Activated CD8-positive, alpha-beta T cell treated with anti-CD3 and anti-CD28 coated beads, Interleukin-2, amount 10 ng/mL, durations not matched to agents 7 days and 5 days (primary cell): ENCODE measurements around the gene SNX15. TPM values are rescaled to one million over a fixed set of nuclear protein-coding genes. Genes with fewer than 3 reads are reported as not detected.

Experiments used
- ATAC-seq: fragments of 150-1000 bp; cut with Tn5 transposase; one replicate; pipeline ENCODE4 v1.10.0; 2021; ENCODE audit warnings: moderate library complexity
- CTCF ChIA-PET: fragments of 350-600 bp; sonication (Branson Sonifier 250); formaldehyde crosslinking; loops from one replicate; lab custom pipeline; 2021; ENCODE audit warnings: antibody characterized with exemption; lab: Charles Lee
- POLR2A ChIA-PET: fragments of 350-600 bp; sonication (Branson Sonifier 250); formaldehyde crosslinking; loops from one replicate; lab custom pipeline; 2021; ENCODE audit warnings: antibody characterized with exemption; lab: Charles Lee
- DNase-seq: peaks from one replicate; pipeline ENCODE4 v3.0.0-alpha.2; 2020
- H3K27ac Mint-ChIP-seq: one replicate; pipeline ENCODE4 v1.8.0; 2021; ENCODE audit warnings: mild to moderate bottlenecking, mixed read lengths
- H3K27me3 Mint-ChIP-seq: one replicate; pipeline ENCODE4 v1.8.0; 2021; ENCODE audit warnings: low read depth, mixed read lengths
- H3K36me3 Mint-ChIP-seq: one replicate; pipeline ENCODE4 v1.8.0; 2021; ENCODE audit warnings: low read depth, mixed read lengths
- H3K4me1 Mint-ChIP-seq: one replicate; pipeline ENCODE4 v1.8.0; 2021; ENCODE audit warnings: low read depth, mixed read lengths
- H3K4me3 Mint-ChIP-seq: one replicate; pipeline ENCODE4 v1.8.0; 2021; ENCODE audit warnings: mild to moderate bottlenecking, mixed read lengths
- H3K9me3 Mint-ChIP-seq: one replicate; pipeline ENCODE4 v1.8.0; 2022; ENCODE audit warnings: mixed read lengths; ENCODE audit not compliant: insufficient read depth
- total RNA-seq, 2 experiments: library from RNA; stranded (reverse); gene quantifications; one replicate each; pipeline ENCODE4 v1.2.3, GENCODE V29; 2021

Gene SNX15
- total RNA-seq, 2 experiments from 2014 or later: 21.2 to 25.7 TPM

DNA sequence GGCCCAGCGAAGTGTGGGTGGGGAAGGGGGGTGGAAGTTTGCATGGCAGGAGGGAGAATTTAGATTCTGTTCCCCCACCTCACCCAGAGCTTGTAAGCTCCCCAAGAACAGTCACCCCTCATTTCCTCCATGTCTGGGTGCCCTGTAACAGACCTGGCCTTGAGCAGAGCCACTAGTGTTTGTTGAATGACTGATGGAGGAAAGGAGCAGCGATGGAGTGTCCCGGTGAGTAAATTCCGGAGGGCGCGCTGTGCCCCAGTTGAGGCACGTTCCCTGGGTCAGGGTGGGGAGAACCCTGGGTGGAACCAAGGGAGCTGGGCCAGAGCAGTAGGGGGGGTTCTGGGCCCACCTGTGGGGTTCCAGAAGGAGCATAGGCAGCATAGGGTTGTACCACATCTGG is 30.3 kb downstream of the SNX15 start:
- ChIA-PET POLR2A (interaction anchor here (1.2 kb wide), 1 partner anchor 26 kb away, joined by 4 read pairs; the partner anchor contains the start of gene CDCA5), CTCF (interaction anchor here (1.5 kb wide), 1 partner anchor 43 kb away, joined by 5 read pairs; the partner anchor contains the start of gene ARL2)
- Mint-ChIP-seq H3K27me3 (peaks cover 4% of the 10 kb centered on the region), H3K9me3 (no peaks in the 10 kb centered on the region), H3K27ac (no peak overlapping the region), H3K4me3 (no peak overlapping the region), H3K4me1 (peaks cover 28% of the 10 kb centered on the region), H3K36me3 (no peaks in the 10 kb centered on the region)
- DNase-seq (no peak), ATAC-seq (no peak)

DNA sequence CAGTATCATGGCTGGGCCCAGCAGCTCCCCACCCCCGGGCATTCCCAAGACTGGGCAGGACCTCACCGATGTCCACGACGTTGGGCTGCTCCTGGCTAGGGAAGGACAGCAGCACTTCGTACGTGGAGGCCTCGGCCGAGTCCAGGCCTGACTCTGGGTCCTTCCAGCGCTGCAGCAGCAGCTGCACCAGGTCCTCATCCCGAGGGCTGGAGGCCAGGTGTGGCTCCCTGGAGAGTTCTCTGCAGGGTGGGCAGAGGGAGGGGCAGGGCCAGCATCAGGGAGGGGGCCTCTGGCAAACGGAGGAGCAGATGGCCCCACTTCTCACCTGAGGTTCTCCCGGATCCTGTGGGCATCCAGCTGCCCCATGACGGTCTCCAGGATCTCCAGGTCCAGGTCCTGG is 30.8 kb downstream of the SNX15 start:
- DNase-seq: no peak
- ChIA-PET CTCF (interaction anchor here (1.5 kb wide), 1 partner anchor 44 kb away, joined by 5 read pairs; the partner anchor contains the start of gene ARL2), POLR2A (interaction anchor here (0.6 to 1.2 kb wide), 2 partner anchors 25 to 442 kb away, joined by 3 to 4 read pairs; partner anchors contain the start of gene CDCA5)
- Mint-ChIP-seq H3K4me1 (peaks cover 28% of the 10 kb centered on the region), H3K36me3 (no peaks in the 10 kb centered on the region), H3K4me3 (no peak overlapping the region), H3K27ac (no peak overlapping the region), H3K9me3 (no peaks in the 10 kb centered on the region), H3K27me3 (peaks cover 4% of the 10 kb centered on the region)
- ATAC-seq: no peak

DNA sequence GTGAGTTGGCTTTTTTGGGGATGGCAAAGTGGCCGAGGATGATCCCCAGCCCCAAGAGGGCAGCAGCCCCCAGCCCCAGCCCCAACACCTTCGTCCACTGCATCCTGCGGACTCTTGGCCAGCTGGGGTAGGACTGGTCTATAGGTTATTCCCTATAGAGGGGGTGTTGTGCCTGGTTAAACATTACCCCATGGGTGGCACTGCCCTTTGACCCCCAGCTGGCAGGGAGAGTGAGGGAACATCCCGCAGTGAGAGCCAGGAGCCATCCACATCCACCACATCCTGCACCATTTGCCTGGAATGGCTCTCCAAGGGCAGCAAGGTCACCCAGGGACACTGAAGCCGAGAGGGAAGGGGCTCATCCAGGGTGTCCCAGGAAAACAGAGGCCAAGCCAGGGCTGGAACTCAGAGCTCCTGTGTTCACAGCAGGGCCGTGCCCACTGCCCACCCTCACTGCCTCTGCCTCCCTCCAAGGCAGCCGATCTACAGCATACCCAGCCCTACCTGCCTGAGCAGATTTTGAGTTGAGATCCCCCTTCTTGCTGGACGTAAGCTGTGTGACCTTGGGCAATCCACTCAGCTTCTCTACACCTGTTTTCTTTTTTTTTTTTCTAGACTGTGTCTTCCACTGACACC is 31.3 kb downstream of the SNX15 start, which contains the start of gene NAALADL1:
Gene NAALADL1, minus strand, starts transcription at position 135 of the 636 bp plus-strand sequence. Its CDS starts 32 bp downstream, at position 103.
- Mint-ChIP-seq H3K36me3 (no peaks in the 10 kb centered on the region), H3K27me3 (peaks cover 4% of the 10 kb centered on the region), H3K27ac (no peak within 1 kb of the TSS), H3K4me1 (peaks cover 24% of the 10 kb centered on the region), H3K4me3 (no peak within 1 kb of the TSS), H3K9me3 (no peaks in the 10 kb centered on the region)
- ATAC-seq: no peak
- POLR2A ChIA-PET: interaction anchor here (0.6 kb wide), 1 partner anchor 441 kb away, joined by 3 read pairs; no protein-coding TSS in a partner anchor
- DNase-seq: no peak
- CTCF ChIA-PET: interaction anchor here (1.5 kb wide), 1 partner anchor 44 kb away, joined by 5 read pairs; the partner anchor contains the start of gene ARL2

DNA sequence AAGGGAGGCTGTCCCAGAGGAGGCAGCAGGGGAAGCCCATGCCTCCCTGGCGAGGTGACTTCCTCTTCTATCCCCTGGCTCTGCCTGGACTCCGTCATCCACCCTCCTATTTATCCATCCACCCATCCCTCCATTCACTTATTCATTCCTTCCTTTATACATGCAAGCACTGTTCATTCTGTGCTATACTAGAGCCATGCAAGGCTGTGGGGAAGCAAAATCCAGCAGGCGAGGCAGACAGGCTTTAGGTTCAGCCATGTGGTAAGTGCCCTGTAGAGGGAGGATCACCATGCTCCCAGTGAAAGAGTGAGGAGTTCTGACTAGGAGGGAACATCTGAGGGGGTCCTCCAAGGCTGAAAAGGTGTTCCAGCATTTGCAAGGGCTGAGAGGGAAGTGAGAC is 32.3 kb downstream of the SNX15 start:
- Mint-ChIP-seq H3K9me3 (no peaks in the 10 kb centered on the region), H3K27ac (no peak overlapping the region), H3K36me3 (no peaks in the 10 kb centered on the region), H3K27me3 (peaks cover 5% of the 10 kb centered on the region), H3K4me3 (no peak overlapping the region), H3K4me1 (peaks cover 14% of the 10 kb centered on the region)
- ChIA-PET POLR2A (no interaction called here), CTCF (no interaction called here)
- ATAC-seq (no peak), DNase-seq (no peak)

DNA sequence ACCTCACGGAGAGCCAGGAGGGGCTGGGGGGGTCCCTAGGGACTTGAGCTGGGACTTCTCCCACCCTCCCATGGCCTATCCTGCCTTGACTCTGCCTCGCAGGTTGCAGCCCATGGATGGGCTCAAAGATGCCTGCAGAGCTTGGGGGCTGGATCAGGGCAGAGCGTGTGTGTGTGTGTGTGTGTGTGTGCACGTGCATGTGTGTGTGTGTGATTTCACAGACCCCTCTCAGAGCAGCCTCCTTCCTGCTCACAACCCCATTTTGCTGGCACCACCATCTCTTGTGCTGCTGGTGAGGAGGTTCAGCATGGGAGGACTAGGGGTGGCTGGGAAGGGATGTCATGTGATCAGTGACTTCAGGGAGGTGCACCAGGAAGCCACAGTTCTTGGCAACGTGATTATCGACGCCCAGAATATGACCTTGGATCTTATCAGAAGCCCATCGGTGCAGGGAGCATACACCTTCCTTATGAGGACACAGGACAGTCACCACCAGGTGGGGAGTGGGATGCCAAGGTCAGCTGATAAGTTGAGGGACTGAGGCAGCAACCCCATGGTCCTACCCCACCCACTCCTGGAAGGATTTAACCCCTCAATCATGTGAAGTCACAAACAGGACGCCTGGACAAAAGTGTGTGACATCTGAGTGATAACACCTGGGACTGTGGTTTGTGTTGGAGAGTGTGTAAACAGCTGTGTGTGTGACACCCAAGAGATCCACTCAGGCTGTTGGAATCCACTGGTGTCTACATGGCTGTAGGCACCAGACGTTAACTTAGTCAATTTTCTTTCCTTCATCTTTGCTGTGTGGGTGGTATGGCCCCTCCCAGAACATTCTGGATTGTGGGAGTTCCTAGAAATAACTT is 33.0 kb downstream of the SNX15 start:
- ChIA-PET POLR2A (no interaction called here), CTCF (no interaction called here)
- Mint-ChIP-seq H3K27me3 (peaks cover 5% of the 10 kb centered on the region), H3K36me3 (no peaks in the 10 kb centered on the region), H3K27ac (peak overlapping the region; percentile 28), H3K4me3 (no peak overlapping the region), H3K4me1 (peaks cover 14% of the 10 kb centered on the region), H3K9me3 (no peaks in the 10 kb centered on the region)
- ATAC-seq (no peak), DNase-seq (no peak)

DNA sequence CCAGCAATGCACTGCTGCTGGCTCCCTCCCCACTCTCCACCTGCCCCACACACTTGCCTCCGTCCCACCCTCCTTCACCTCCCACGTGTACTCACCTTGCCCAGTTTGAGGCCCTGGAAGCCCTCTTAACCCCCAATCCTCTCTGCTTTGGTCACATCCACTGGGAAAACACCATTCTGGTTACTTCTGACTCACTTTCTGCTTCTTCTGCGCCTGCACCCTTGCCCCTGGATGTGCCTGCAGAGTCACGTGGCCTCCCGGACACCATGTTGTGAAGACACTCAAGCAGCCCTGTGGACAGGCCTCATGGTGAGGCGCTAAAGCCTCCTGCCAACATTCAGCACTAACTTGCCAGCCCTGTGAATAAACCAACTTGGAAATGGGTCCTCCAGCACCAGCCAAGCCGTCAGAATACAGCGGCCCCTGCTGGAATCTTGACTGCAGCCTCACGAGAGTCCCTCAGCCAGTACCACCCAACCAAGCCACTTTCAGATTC is 33.7 kb downstream of the SNX15 start:
- CTCF ChIA-PET: no interaction called here
- peaks cover 2% of the 10 kb centered on the region for H3K27me3 Mint-ChIP-seq
- H3K9me3 Mint-ChIP-seq: no peaks in the 10 kb centered on the region
- no peaks in the 10 kb centered on the region for H3K36me3 Mint-ChIP-seq
- POLR2A ChIA-PET: no interaction called here
- peak overlapping the region; percentile 32 for H3K27ac Mint-ChIP-seq
- DNase-seq (no peak), ATAC-seq (peak; percentile 23)
- H3K4me3 Mint-ChIP-seq: no peak overlapping the region
- H3K4me1 Mint-ChIP-seq: peaks cover 14% of the 10 kb centered on the region

DNA sequence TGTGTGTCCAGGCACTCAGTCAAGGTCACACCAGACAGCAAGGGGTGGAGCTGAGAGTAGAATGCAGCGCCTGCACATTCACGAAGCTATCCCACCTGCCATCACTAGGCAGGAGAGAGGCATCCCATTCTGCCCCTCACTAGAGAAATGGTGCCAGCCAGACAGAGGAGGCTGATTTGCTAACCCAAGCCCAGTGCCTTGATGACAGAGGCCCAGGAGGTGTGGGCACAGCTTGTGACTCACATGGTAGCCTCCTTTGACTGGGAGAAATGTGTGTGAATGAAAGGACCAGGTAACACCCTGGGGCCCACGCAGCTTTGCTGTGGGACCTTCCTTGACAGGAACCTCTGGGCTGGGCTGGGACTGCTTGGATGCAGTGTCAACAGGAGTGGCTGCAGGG is 36.3 kb downstream of the SNX15 start:
- POLR2A ChIA-PET: no interaction called here
- Mint-ChIP-seq H3K9me3 (no peaks in the 10 kb centered on the region), H3K4me3 (no peak overlapping the region), H3K27me3 (peaks cover 2% of the 10 kb centered on the region), H3K4me1 (peaks cover 14% of the 10 kb centered on the region), H3K36me3 (no peaks in the 10 kb centered on the region), H3K27ac (no peak overlapping the region)
- CTCF ChIA-PET: interaction anchor here (0.6 to 0.8 kb wide), 2 partner anchors 20 to 49 kb away, joined by 3 read pairs; partner anchors contain the start of gene ARL2
- ATAC-seq: no peak
- DNase-seq: no peak

DNA sequence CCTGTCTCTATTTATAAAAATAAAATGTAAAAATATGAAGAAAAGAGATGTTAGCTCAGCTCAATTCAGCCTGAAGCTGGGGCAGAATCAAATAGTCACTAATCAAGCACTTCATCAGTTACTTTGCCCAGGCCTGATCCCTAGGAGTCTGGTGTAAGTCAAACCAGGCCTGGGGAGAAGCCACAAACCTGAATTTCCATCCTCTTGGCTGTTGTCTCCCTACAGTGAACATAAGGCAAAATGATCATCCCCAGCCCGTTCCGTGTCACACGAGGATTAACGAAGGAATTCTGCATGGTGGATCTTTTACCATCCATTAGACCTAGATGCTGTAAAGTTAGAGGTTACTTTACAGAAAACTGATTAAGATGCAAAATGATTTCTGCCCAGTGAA is 37.6 kb downstream of the SNX15 start:
- Mint-ChIP-seq H3K4me3 (no peak overlapping the region), H3K4me1 (peaks cover 14% of the 10 kb centered on the region), H3K36me3 (no peaks in the 10 kb centered on the region), H3K9me3 (no peaks in the 10 kb centered on the region), H3K27me3 (peaks cover 2% of the 10 kb centered on the region), H3K27ac (no peak overlapping the region)
- CTCF ChIA-PET: interaction anchor here (1.1 to 1.2 kb wide), 3 partner anchors 14 to 52 kb away, joined by 3 read pairs; no protein-coding TSS in a partner anchor
- no peak for DNase-seq
- POLR2A ChIA-PET: no interaction called here
- ATAC-seq: no peak

DNA sequence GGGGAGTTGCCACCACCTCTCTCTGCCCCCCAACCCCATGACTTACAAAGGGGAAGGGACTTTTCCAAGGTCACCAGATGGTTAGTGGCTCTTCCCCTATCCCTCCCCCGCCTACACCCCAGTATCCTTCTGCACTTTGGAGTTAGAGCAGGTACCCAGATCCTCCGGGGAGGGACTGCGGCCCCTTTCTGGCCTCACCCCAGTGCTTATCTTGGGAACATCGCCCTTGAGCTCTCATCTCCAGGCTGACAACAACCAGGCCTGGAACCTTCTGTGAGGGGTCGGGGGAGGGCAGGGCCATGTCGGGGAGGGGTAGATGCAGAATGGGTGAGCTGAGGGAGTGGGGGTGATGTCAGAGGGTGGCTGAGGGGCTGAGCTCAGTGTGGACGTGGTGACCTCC is 38.6 kb downstream of the SNX15 start:
- ChIA-PET POLR2A (no interaction called here), CTCF (no interaction called here)
- Mint-ChIP-seq H3K36me3 (no peaks in the 10 kb centered on the region), H3K4me1 (peaks cover 4% of the 10 kb centered on the region), H3K27ac (no peak overlapping the region), H3K27me3 (peaks cover 2% of the 10 kb centered on the region), H3K9me3 (no peaks in the 10 kb centered on the region), H3K4me3 (no peak overlapping the region)
- ATAC-seq (no peak), DNase-seq (no peak)

DNA sequence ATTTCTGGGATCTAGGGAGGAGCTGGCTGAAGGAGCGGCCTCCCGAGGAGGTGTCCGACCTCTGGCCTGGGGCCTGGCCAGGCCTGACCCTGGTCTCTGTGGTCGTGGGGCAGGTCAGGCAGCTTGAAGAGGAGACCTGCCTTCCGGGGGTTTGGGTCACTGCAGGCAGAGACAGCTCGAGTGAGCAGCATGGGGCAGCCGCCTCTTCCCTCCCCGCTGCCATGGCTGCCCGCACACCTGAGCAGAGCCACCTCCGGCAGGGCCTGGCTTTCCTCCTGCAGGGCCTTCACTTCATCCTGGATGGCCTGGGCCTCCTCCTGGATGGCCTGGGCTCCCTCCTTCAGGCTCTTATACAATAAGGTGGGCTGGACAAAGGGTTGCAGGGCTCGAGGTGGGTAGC is 39.1 kb downstream of the SNX15 start:
- Mint-ChIP-seq H3K4me3 (no peak overlapping the region), H3K9me3 (no peaks in the 10 kb centered on the region), H3K27ac (no peak overlapping the region), H3K27me3 (peaks cover 2% of the 10 kb centered on the region), H3K4me1 (no peaks in the 10 kb centered on the region), H3K36me3 (no peaks in the 10 kb centered on the region)
- no peak for ATAC-seq
- CTCF ChIA-PET: no interaction called here
- POLR2A ChIA-PET: no interaction called here
- no peak for DNase-seq

DNA sequence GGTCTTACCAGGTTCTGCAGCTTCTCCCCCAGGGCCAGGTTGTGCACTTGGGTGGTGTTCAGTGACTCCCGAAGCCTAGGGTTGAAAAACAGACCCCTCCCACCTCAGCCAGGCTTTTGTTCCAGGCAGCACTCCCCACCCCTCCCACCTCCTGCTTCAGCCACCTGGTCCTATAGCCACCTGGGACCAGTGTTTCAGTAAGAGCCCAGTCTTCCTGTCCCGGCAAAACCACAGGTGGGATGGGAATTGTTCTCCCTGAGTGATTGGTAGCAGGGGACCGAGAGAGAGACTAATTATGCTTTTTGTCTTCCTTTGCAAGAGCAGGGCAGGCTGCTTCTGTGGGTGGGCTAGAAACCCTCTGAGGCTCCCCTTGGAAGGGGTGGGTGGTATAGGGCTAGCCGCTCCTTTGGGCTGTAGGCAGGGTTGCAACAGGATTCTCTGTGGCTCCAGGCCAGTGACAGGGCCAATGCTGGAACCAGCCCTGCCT is 39.6 kb downstream of the SNX15 start:
- Mint-ChIP-seq H3K27ac (no peak overlapping the region), H3K4me1 (no peaks in the 10 kb centered on the region), H3K36me3 (no peaks in the 10 kb centered on the region), H3K4me3 (no peak overlapping the region), H3K27me3 (peaks cover 2% of the 10 kb centered on the region), H3K9me3 (no peaks in the 10 kb centered on the region)
- ChIA-PET POLR2A (no interaction called here), CTCF (no interaction called here)
- DNase-seq (no peak), ATAC-seq (no peak)
